T-helper 1 cell treated with Interleukin-12 subunit alpha and Interleukin-12 subunit beta and Interleukin-4 antibody, amounts not matched to agents 30 ng/mL and 1 ng/mL, for 36 hours (primary cell): Measurements from ENCODE around the gene C1QA. TPM values are rescaled to one million over a fixed set of nuclear protein-coding genes. Genes with fewer than 3 reads are reported as not detected.
"Not testable (repeated sequence)": the region's sequence is repeated elsewhere in the genome, so short reads cannot be mapped to it uniquely, and the experiment has no call there.

Experiments used
- intact Hi-C: fragments of 100-400 bp; cut with micrococcal nuclease; formaldehyde crosslinking; loops from one replicate; pipeline ENCODE4 v1.15.1; 2024
- total RNA-seq: library from RNA; stranded (reverse); gene quantifications from 2 replicates; pipeline ENCODE4 v1.2.3, GENCODE V29; 2022

C1QA gene
- total RNA-seq, 1 donor from 2014 or later, result not detected

DNA sequence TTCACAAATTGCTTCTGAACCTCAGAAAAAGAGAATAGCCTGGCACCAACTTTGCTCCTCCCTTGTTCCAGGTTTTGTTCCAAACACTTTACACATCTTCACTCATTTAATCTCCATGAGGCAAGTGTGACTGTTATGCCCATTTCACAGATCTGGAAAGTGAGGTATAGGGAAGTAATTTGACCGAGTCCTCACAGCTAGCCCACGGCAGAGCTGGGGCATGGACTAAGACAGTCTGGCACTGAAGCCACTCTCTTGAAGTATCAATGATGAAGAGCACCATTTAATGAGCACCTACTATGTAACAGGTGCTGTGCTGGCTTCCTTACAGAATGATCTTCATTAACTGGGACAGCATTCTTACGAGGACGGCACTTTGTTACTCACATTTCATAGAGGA is 35.6 kb downstream of the C1QA start:
- intact Hi-C loops, result no loop called here

DNA sequence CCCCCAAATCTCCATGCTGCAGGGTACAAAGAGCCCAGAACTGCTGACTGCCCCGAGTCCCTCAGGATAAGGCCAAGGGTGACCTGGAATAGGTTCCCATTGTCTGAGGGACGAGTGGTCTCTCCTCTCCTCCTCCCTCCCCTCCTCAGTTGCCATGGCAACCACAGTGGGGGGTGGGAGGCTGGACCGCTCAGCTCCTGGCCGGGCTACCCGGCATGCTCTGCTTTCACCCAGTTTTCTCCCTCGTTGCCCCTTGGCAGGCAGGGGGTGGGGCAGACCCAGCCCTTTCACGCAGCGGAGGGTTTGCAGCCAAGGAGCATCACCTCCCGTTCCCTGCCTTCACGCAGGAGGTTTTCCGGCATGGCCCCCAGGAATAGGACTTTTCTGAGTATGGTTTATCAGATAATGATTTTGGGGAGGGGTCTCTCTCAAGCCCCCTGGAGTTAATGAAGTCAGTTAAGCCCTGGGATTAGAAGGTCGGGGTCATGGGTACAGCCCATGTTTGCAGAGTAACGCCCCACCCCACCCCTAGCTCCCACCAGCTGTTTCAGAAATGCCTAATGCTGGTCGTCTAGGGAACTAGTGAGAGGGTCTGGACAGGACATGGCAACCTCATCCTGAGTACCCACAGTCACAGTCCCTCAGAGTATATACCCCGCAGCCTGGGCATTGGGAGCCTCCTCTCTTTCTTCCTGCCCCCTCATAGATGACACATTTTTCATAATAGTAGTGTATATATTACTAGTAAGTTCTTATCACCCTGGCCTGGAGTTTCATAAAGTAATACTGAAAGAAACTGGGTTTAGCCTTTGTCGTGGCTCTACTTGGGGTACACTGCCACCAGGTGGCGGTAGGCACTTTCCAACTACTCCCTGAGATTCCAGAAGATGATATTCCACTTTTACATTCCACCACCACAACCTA is 37.3 kb downstream of the C1QA start:
- intact Hi-C loops, result no loop called here

DNA sequence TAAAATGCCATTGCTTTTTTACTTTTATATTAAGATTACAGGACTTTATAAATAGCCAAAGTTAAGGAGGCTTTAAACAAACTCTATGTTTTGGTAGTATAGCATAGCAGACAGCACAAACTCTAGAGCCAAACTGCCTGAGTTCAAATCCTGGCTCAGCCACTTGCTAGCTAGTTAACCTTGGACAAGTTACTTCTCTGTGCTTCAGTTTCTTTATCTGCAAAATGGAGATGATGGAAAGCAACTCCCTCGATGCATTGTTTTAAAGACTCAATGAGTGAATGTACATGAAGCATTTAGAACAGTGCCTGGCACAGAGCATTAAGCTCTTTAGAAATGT is 38.0 kb downstream of the C1QA start:
- intact Hi-C loops, result no loop called here

DNA sequence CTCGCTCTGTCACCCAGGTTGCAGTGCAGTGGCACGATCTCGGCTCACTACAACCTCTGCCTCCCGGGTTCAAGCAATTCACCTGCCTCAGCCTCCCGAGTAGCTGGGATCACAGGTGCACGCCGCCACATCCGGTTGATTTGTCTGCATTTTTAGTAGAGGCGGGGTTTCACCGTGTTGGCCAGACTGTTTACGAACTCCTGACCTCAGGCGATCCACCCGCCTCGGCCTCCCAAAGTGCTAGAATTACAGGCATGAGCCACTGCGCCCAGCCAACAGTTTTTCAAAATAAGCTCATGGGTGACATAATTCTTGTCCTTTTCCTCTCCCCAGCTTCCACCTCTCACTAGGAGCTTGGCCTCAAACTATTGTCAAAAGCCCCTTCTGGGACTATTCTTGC is 39.7 kb downstream of the C1QA start:
- intact Hi-C loops, result not testable (repeated sequence)

DNA sequence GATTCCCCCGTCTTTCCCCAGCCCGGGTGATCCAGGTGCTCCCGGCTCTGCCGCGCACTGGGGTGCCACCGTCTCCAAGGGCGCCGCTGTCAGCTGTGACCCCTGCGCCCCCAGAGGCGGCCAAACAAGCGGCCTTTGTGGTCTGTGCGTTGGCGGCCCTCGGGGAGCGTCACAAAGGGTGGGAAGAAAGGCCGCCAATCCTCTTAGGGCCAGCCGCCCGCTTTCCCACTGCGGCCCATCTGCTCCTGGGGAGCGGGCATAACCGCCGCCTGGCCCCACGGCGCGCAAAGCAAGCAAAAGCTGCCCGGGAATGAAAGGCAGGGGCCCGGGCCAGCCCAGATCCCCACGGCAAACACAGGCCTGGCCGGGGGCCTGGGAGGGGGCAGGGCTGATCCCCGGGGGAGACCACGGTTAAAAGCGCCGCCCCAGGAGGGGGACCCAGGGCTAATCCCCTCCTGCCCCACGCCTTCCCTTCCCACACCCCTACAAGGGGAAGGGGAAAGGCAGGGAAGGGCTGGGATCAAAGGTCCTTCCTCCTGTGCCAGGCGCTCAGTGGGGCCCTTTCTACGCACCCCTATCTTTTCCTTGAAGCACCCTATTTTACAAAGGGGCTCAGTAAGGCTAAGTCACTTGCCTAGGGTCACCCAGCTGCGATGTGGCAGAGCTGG is 40.6 kb downstream of the C1QA start:
- intact Hi-C loops, result no loop called here

DNA sequence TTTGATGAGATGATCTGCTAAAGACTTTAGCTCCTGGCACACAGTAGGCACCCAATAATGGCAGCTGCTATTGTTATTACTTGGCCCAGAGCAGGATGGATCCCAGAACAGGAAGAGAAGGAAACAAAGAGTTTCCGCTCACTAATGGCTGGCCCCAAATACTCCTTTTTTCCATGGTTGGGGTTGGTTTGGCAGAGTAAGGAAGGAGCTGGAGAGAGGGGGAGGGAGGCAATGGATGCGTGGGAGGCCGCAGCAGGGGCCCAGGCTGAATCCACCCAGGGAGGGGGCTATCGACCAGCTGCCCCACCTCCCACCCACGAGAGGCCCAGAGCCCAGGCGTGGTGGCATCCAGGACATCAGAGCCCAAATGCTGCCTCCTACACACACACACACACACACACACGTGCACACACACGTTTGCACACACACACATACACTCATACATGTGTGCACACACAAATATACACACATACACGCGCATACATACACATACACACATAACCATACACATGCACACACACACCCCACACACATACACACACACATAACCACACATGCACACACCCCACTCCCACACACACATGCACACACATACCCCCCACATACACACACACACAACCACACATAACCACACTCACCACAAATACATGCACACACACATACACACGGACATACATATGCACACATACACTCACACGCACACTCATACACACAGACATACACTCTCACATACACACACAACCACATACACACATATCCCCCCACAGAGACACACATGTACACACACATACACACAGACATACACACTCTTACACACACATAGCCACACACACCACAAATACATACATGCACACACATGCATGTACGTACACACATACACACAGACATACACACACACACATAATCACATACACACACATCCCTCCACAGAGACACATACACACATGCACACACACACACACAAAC is 41.8 kb downstream of the C1QA start:
- intact Hi-C loops, result no loop called here

DNA sequence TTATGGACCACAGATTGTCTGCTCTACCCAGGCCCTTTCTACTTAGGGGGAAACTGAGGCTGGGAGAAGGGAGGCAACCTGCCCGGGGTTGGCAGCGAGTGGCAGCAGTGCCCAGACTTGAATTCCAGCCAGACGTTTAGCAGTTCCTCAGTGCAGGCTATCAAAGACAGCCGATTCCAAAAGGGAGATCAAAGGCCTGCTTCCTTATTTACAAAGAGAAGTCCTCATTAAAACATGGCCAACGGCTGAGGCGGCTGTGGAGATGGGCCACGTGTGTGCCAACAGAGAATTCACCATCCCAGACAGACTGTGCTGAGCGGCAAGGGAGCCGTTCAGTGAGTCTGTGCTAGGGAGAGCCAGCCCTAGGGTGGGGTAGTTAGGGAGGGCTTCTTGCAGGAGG is 44.3 kb downstream of the C1QA start:
- intact Hi-C loops, result no loop called here

DNA sequence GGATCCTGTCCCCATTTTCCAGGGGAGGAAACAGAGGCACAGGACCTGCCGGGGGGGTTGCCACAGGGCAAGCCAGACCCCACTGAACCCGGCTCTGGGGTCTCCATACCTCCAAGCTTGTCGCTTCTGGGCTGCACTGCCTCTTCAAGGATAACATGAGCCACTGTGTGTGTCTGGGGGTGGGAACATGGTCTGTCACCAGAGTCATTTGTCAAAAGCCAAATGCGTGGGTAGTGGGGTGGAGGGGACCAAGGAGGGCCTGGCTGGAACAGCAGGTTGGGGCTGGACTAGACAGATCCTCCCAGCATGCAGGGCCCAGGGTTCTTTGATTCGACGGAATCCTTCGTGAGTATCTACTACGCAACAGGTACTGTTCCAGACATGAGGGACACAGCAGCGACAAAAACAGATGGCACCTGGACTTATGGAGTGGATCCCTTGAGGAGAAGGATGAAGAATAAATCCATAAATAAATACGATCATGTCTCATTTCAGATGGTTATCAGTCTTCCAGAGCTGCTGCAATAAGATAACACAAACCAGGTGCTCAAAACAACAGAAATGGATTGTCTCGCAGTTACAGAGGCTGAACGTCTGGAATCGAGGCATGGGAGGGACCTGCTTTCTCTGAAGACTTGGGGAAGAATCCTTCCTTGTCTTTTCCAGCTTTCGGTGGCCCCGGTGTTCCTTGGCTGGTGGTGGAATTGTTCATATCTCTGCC is 45.3 kb downstream of the C1QA start:
- intact Hi-C loops, result no loop called here

DNA sequence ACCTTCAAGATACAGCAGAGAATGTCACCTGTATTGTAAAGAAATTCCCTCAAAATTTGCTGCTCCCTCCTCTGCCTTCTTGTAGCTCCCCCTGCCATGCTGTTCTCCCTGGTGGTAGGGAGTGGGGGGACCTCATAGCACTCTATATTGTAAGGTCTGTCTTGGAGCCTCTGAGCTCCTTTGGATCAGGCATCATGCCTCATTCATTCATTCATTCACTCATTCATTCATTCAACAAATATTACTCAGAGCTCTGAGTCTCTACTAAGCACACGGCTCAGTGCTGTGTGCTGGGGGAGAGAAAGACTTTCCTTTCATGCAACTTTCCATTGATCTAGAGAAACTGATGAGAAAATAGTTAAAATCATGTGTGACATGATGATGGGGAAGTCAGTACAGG is 47.1 kb downstream of the C1QA start:
- intact Hi-C loops, result no loop called here

DNA sequence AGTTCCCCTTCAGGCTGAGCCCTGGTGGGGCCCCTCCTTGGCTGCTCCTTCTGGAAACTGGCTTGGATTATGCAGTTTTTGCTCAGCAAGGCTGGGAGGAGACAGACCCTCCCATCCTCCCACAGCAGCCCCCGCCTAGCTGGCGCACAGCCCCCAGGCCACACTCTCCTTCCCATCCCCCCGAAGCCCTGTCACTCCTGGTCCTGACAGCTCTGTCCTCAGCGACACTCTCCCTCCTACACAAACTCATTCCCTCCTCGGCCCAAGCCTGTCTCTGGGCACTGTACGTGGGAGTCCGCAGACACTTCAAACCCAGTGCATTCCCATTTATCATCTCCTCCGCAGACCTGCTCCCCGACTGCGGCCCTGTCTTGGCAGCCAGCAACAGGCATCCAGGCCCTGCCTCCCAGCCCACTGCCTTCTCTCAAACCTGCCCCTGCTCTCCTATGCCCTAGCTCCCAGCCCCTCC is 49.2 kb downstream of the C1QA start:
- intact Hi-C loops, result no loop called here

DNA sequence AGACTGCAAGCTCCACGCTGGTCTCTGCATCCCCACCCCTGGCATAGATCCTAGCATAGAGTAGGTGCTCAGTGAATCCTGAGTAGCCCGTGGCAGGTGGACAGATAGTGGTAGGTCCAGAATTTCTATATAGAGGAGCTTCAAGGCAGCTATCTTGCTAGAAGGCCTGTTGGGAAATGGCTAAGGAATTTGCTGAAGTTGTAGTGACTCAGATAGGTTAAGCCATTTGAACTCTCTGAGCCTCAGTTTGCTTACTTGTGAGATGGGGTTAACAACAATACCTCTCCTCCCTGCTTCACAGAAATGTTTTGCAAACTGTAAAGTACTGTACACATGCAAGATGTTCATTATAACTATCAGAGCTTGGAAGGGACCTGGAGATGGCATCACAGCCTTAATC is 50.8 kb downstream of the C1QA start:
- intact Hi-C loops, result no loop called here

DNA sequence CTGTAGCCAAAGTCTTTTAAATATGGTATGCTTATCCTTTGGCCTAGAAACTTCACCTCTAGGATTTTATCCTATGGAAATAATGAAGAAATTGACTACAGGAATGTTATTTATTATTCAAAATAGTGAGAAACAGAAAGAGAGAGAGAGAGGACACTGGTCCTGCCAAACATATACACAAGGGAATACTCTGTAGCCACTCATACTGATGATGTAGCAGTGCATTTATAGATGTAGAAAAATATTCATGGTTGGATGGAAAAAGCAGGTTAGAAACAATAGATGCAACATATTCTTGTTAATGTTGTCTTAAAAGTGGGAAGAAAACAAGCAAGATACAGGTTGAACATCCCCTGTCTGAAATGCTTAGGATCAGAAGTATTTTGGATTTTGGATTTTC is 52.0 kb downstream of the C1QA start:
- intact Hi-C loops, result no loop called here

Other genes with a start within 250 kb of the C1QA start
- 22.1 TPM in 2 replicates for gene ZBTB40, start 184.8 kb upstream of the C1QA start, total RNA-seq
- gene EPHA8, start 73.1 kb upstream of the C1QA start, total RNA-seq, result not detected in 2 replicates
- not detected in 2 replicates for gene C1QC, start 7.0 kb downstream of the C1QA start, total RNA-seq
- gene C1QB, start 16.6 kb downstream of the C1QA start, total RNA-seq, result not detected in 2 replicates
- not detected in 2 replicates for gene EPHB2, start 74.2 kb downstream of the C1QA start, total RNA-seq